Activated naive CD4-positive, alpha-beta T cell treated with anti-CD3 and anti-CD28 coated beads, Interleukin-2, amount 50 U/mL, for 24 hours (primary cell): ENCODE data around the gene SORCS1.
"Not testable (repeated sequence)": the region's sequence is repeated elsewhere in the genome, so short reads cannot be mapped to it uniquely, and the experiment has no call there.

ENCODE experiments used
- H3K27ac Mint-ChIP-seq: one replicate; pipeline ENCODE4 v1.8.0; 2021; ENCODE audit warnings: mild to moderate bottlenecking, mixed read lengths
- H3K27me3 Mint-ChIP-seq: one replicate; pipeline ENCODE4 v1.8.0; 2021; ENCODE audit warnings: mixed read lengths
- H3K36me3 Mint-ChIP-seq: one replicate; pipeline ENCODE4 v1.8.0; 2021; ENCODE audit warnings: mixed read lengths
- H3K4me1 Mint-ChIP-seq: one replicate; pipeline ENCODE4 v1.8.0; 2021; ENCODE audit warnings: mixed read lengths
- H3K4me3 Mint-ChIP-seq: one replicate; pipeline ENCODE4 v1.8.0; 2021; ENCODE audit warnings: mild to moderate bottlenecking, mixed read lengths
- H3K9me3 Mint-ChIP-seq: one replicate; pipeline ENCODE4 v1.8.0; 2021; ENCODE audit warnings: mixed read lengths

The SORCS1 gene

DNA sequence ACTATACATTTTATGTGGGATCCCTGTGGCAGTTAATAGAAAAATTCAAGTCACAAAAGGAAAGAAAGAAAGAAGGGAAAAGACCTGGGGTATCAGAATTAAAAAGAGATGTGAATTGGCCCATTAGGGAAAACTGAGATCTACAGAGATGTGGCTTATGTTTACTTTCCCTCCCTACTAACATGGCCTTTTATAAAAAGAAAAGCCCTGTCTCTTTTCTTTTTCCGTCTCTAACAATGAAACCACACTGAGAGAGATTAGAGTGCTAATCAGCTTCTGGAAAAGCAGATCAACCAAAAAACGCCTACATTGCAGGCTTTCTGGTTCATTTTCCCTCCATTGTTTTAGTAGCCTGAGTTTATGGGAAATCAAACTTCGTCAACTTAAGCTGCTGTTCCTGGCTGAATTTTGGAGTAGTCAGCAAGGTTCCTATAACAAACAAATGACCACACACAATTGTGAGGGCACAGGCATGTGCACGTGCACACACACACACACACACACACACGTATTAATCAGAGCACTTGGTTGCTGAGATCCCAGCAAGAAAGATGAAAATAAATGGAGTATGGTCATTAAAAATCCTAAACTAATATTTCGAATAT lies 235.1 kb downstream of the SORCS1 start:
- Mint-ChIP-seq H3K36me3 (no peaks in the 10 kb centered on the region), H3K4me1 (no peaks in the 10 kb centered on the region), H3K27me3 (peaks cover 1% of the 10 kb centered on the region)

DNA sequence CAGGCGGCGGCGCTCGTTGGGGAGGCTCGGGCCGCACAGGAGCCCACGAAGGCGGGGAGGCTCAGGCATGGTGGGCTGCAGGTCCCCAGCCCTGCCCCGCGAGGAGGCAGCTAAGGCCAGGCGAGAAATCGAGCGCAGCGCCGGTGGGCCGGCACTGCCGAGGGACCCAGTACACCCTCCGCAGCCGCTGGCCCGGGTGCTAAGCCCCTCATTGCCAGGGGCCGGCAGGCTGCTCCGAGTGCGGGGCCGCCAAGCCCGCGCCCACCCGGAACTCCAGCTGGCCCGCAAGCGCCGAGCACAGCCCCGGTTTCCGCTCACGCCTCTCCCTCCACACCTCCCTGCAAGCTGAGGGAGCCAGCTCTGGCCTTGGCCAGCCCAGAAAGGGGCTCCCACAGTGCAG lies 236.4 kb downstream of the SORCS1 start:
- not testable (repeated sequence) for H3K36me3 Mint-ChIP-seq, H3K27me3 Mint-ChIP-seq, H3K4me1 Mint-ChIP-seq, H3K9me3 Mint-ChIP-seq, H3K27ac Mint-ChIP-seq, H3K4me3 Mint-ChIP-seq

More for the DNA sequence above, 235.1 kb downstream of the SORCS1 start:
- no peak overlapping the region for H3K4me3 Mint-ChIP-seq
- no peaks in the 10 kb centered on the region for H3K9me3 Mint-ChIP-seq
- no peak overlapping the region for H3K27ac Mint-ChIP-seq

DNA sequence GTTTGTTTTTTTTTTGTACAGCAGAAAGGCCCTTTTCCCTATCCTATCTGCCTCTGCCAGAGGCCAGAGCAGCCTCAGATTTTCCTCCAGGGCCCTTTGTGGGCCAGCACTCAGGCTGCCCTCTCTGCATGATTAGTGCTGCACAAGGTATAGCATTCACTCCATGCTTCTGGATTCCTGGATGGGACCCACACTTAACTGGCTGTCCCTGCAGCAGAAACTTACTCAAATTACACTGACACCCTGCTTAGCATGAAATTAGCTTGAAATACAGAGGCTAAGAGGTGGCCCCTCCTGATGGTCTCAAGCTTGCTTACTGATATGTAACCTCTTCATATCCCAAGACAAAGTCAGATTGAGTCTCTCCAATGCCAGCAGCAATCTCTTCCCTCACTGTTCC lies 239.3 kb downstream of the SORCS1 start:
- H3K27me3 Mint-ChIP-seq: no peaks in the 10 kb centered on the region
- H3K27ac Mint-ChIP-seq: no peak overlapping the region
- H3K9me3 Mint-ChIP-seq: no peaks in the 10 kb centered on the region
- no peaks in the 10 kb centered on the region for H3K36me3 Mint-ChIP-seq
- H3K4me1 Mint-ChIP-seq: no peaks in the 10 kb centered on the region
- no peak overlapping the region for H3K4me3 Mint-ChIP-seq

DNA sequence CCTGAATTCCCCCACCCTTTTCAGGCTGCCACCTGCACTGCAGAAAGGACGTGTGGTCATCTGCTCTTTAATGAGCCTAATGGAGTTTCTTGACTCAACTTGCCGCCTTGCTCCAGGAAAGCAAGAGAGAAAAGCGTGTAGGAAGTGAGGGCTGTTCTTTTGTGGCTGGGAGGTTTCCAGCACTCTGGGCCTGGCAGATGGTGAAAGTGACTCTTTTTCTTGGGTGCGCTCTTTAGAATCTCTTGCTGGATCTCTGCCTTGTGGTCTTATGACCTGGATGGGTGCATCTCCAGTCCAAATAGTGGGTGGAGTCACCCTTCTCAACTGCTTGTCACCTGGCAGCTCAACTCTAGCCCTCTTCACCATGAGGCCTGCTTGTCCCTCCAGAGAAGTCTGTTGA lies 244.0 kb downstream of the SORCS1 start:
- H3K4me1 Mint-ChIP-seq: no peaks in the 10 kb centered on the region
- H3K9me3 Mint-ChIP-seq: no peaks in the 10 kb centered on the region
- H3K27ac Mint-ChIP-seq: no peak overlapping the region
- no peaks in the 10 kb centered on the region for H3K27me3 Mint-ChIP-seq
- H3K36me3 Mint-ChIP-seq: no peaks in the 10 kb centered on the region
- H3K4me3 Mint-ChIP-seq: no peak overlapping the region

DNA sequence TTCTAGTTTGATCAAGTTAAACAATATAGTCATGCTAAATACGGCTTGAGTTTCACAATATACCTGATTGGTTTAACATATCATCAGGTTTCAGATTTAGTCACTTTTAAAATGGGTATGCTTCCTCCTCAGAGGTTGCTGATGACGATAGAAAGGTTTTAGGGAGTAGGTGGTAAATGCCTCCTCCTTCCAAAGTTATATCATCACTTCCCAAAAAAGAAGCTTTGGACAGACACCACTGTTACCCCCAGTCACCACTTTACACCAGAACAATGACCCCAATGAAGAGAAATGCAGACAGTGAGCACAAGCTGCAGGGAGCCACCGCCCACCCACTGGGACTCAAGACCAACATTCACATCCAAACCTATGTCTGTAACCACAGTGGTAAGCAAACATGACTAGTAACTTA lies 244.6 kb downstream of the SORCS1 start:
- Mint-ChIP-seq H3K27me3 (no peaks in the 10 kb centered on the region), H3K27ac (no peak overlapping the region), H3K9me3 (no peaks in the 10 kb centered on the region), H3K4me1 (no peaks in the 10 kb centered on the region), H3K36me3 (no peaks in the 10 kb centered on the region), H3K4me3 (no peak overlapping the region)

DNA sequence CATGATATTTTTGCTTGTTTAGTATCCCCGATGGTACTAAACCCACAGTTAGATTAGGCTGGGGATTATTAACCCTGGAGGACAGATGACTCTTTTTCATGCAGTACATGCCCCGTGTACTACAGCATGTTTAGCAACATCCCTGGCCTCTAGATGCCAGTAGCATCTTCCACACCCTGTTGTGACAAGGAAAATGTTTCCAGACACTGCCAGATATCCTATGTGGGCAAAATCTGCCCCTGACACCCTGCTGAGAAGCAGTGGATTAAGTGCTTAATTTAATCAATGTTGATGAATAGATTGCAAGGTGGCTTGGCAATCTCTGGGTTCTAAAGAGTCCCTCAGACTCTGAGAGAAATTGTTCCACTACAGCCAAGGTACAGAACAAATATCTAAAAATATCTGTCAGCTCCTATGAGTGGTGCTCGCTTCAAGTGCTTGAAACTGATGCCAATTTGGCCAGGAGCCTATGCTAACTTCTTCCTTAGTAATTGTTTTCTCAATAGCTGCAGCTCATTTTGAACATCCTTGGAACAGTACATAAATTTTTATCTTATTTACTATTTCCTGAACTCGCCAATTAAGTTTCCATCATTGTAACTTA lies 247.0 kb downstream of the SORCS1 start:
- no peak overlapping the region for H3K4me3 Mint-ChIP-seq
- no peaks in the 10 kb centered on the region for H3K36me3 Mint-ChIP-seq
- H3K27me3 Mint-ChIP-seq: no peaks in the 10 kb centered on the region
- no peaks in the 10 kb centered on the region for H3K4me1 Mint-ChIP-seq
- no peak overlapping the region for H3K27ac Mint-ChIP-seq
- no peaks in the 10 kb centered on the region for H3K9me3 Mint-ChIP-seq

DNA sequence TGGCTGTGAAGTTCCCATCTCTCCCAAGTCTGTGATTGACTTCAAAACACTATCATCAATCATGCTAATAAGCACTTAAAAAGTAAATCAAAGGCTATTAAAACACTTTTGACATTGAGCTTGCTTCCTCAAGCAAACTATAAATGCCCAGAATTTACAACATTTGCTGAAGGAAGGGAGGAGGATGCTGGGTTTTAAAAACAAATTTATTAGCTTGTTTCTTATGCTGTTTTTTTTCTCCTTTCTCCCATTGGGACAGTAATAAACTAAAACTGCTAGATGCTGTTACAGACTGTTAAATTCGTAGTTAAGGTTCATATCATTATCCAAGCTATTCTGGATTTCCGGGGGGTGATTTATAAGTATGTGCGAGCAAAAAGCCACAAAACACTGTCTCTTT lies 250.5 kb downstream of the SORCS1 start:
- Mint-ChIP-seq H3K36me3 (no peaks in the 10 kb centered on the region), H3K27me3 (no peaks in the 10 kb centered on the region), H3K4me1 (no peaks in the 10 kb centered on the region), H3K4me3 (no peak overlapping the region), H3K27ac (no peak overlapping the region), H3K9me3 (no peaks in the 10 kb centered on the region)

DNA sequence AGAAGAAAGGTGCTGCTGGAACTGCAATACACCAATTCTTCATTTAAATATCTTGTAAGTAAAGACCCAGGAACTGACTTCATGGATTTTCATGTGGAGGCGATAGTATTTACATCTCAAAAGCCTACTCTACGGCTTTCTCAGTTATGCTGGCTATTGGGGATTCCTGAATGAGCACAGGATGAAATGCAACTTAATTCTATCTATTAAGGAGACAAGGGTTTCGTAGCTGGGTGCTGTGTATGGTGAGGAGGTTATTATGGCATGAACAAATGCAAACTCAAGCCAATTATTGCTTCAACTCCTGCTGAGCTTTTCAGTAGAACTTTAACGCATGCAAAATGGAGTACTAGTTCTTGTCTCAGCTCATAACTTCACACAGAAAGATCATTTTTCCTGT lies 251.2 kb downstream of the SORCS1 start:
- no peaks in the 10 kb centered on the region for H3K27me3 Mint-ChIP-seq
- H3K27ac Mint-ChIP-seq: no peak overlapping the region
- no peaks in the 10 kb centered on the region for H3K4me1 Mint-ChIP-seq
- H3K36me3 Mint-ChIP-seq: no peaks in the 10 kb centered on the region
- no peaks in the 10 kb centered on the region for H3K9me3 Mint-ChIP-seq
- H3K4me3 Mint-ChIP-seq: no peak overlapping the region

DNA sequence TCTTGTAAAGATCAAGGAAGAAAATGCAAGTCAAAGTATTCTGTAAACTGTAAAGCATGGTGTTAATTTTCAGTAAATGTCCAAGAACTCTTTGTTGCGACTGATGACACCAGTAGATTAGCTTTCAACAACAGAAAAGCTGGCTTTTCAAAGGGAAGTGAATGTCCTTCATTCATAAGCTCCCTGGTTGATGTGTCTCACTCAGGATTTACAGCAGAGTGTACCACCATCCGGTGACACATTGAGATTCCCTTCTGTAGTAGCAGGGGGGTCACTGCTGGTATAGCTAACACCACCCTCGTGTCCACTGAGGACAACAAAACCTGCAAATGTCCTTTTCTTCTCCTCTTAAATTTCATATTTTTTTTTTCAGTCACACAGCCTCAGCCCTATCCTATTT lies 253.4 kb downstream of the SORCS1 start:
- no peaks in the 10 kb centered on the region for H3K27me3 Mint-ChIP-seq
- no peaks in the 10 kb centered on the region for H3K9me3 Mint-ChIP-seq
- H3K36me3 Mint-ChIP-seq: no peaks in the 10 kb centered on the region
- H3K4me3 Mint-ChIP-seq: no peak overlapping the region
- no peaks in the 10 kb centered on the region for H3K4me1 Mint-ChIP-seq
- no peak overlapping the region for H3K27ac Mint-ChIP-seq

DNA sequence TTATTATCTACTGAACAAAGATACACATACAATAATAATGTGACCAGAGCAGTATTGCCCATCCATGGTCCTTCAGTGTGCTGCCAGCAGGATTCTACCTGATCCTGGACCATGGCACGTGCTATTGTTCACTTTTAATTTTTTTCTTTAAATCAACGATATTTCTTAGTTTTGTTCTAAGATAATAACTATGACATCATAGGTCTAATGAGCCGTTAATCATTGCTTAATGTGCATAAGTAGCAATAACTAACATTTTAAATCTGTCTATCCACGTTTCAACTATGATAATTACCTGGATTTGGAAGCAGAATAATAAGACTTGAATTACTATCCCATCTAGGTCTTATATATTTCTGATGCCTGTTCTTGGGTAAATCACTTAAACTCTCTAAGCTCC lies 253.8 kb downstream of the SORCS1 start:
- Mint-ChIP-seq H3K36me3 (no peaks in the 10 kb centered on the region), H3K27ac (no peak overlapping the region), H3K27me3 (no peaks in the 10 kb centered on the region), H3K4me3 (no peak overlapping the region), H3K4me1 (no peaks in the 10 kb centered on the region), H3K9me3 (no peaks in the 10 kb centered on the region)

DNA sequence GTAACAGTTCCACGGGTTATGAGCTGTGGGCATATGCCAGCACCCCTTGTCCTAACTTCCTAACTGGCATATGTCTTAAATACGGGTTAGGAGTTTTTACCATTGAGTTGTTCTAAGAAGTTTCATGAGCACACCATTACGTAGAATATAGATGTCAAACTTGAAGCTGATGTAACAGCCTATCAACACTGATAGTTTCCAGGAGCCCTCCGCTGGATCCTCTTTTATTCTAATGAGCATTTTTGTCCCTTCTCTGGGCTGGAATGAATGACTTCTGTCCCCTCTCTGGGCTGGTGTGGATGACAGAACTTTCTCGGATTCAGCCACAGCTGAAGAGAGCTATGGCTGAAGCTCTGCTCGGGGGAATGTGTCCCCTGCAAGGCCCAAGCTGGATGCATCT lies 256.3 kb downstream of the SORCS1 start:
- no peaks in the 10 kb centered on the region for H3K27me3 Mint-ChIP-seq
- no peaks in the 10 kb centered on the region for H3K4me1 Mint-ChIP-seq
- H3K27ac Mint-ChIP-seq: no peak overlapping the region
- H3K9me3 Mint-ChIP-seq: no peaks in the 10 kb centered on the region
- H3K4me3 Mint-ChIP-seq: no peak overlapping the region
- H3K36me3 Mint-ChIP-seq: no peaks in the 10 kb centered on the region

DNA sequence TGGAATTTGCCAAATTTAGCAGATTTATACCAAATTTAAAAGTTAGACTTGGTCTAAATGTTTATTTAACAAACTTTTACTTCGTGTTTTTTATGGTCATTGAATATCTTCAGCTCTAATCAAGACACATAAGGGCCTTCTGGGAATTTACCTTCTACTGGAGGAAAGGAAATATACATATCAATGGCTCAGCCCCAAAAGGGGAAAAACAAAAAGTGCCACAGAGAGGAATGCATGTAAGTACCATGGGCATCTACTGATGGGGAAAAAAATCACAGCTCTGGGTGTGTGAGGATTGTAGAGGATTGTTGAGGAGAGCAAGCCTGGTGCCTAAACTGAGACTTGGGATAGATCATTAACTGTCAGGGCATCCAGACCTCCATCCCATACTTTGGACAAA lies 260.3 kb downstream of the SORCS1 start:
- no peaks in the 10 kb centered on the region for H3K27me3 Mint-ChIP-seq
- H3K27ac Mint-ChIP-seq: no peak overlapping the region
- no peak overlapping the region for H3K4me3 Mint-ChIP-seq
- no peaks in the 10 kb centered on the region for H3K36me3 Mint-ChIP-seq
- H3K9me3 Mint-ChIP-seq: no peaks in the 10 kb centered on the region
- H3K4me1 Mint-ChIP-seq: no peaks in the 10 kb centered on the region

DNA sequence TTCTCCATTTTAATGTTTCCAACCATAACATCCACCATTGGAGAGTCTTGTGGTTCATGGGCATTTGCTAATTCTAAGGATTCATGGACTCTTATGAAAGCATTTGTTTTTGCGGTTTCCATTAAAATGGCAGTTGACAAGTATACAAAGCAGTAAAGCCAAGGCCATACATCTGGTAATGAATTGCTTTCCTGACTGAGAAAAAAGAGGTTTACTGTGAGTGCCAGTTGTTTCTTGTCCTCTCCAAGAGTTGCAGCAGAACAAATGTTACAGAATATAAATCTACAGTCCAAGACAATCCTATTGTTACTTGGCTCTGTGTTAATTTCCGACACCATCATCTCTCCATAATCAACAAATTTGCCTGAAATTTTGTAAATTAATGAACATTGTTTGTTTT lies 261.3 kb downstream of the SORCS1 start:
- Mint-ChIP-seq H3K4me1 (no peaks in the 10 kb centered on the region), H3K4me3 (no peak overlapping the region), H3K27me3 (no peaks in the 10 kb centered on the region), H3K27ac (no peak overlapping the region), H3K36me3 (no peaks in the 10 kb centered on the region), H3K9me3 (no peaks in the 10 kb centered on the region)

DNA sequence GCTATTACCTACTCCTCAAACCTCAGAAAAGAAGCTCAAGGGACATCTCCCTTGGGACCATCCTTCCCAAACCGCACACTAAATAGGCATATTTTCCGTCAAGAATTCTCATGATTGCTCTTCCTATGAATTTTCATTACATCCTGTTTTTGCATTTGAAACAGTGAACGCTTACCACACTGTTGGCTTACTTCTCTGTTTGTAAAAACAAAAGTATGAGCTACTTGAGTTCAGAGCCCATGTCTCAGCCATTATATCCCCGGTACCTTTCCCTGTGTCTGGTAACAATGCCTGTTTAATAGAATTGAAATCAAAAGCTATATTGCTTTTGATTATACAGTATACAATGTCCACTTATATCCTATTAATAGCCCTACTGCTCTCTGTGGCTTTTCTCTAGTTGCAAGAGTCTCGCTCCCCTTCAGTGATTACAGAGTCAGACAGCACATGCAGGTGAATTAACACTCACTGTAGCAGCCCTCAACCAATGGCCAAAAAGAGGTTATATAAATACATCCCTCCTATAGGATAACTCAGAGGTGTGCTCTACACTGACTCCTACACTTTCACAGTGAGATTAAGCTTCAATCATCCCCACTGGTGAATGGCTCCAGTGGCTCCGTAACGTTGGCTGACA lies 264.4 kb downstream of the SORCS1 start:
- H3K9me3 Mint-ChIP-seq: no peaks in the 10 kb centered on the region
- no peaks in the 10 kb centered on the region for H3K27me3 Mint-ChIP-seq
- no peak overlapping the region for H3K27ac Mint-ChIP-seq
- no peaks in the 10 kb centered on the region for H3K4me1 Mint-ChIP-seq
- no peaks in the 10 kb centered on the region for H3K36me3 Mint-ChIP-seq
- no peak overlapping the region for H3K4me3 Mint-ChIP-seq

DNA sequence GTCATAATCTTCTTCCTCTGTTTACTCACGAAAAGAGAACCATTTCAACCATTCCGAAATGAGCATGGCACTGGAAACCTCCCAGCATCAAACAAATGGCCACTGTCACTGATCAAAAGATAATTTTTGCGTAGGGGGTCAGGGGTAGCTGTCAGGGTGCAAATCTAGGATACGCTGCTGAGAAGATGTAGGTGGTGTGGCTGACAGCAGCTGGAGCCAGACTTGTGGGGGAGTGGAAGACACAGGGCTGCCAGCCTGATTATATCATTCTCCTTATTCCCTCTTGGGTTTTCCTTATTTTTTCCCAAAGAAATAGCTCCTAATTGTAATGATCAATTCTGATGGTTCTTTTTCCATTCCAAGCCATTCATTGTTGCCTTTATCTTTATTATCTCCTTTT lies 266.1 kb downstream of the SORCS1 start:
- no peak overlapping the region for H3K27ac Mint-ChIP-seq
- H3K4me3 Mint-ChIP-seq: no peak overlapping the region
- no peaks in the 10 kb centered on the region for H3K9me3 Mint-ChIP-seq
- H3K4me1 Mint-ChIP-seq: no peaks in the 10 kb centered on the region
- no peaks in the 10 kb centered on the region for H3K36me3 Mint-ChIP-seq
- no peaks in the 10 kb centered on the region for H3K27me3 Mint-ChIP-seq

DNA sequence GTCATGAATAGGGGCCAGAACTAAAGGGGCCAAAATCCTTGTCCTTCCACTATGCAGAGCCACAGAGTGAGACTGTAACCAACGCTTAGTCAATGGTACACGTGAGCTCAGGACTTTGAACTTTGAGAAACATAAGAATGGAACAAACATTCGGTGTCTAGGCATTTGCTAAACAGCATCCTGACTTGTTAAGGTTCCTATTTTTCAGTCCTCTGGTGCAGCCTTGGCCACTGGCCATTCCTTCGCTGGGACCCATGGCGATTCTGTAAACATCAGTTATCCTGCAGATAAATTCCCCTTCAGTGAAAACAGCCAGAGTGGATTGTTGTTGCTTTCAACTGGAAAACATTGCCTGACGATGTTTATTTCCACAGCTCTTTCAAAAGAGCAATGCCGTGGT lies 266.8 kb downstream of the SORCS1 start:
- H3K9me3 Mint-ChIP-seq: no peaks in the 10 kb centered on the region

DNA sequence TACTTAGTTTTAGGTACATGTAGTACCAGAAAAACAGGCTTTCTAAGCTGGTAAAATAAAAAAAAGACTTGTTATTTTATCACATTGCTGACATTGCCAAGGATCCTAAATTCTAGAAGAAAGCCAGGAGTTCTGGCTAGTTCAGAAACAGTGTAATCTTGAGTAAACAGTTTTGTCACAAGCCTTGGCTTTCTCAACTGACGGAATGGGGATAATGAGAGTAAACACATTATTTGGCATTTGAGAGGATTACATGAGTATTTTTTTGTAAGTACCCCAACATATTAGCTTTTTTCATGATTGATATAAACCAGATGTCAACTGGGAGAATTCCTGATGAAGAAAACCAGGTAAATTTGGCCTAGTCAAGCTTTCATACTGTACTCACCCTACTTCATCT lies 269.8 kb downstream of the SORCS1 start:
- no peaks in the 10 kb centered on the region for H3K27me3 Mint-ChIP-seq
- H3K9me3 Mint-ChIP-seq: no peaks in the 10 kb centered on the region
- no peak overlapping the region for H3K4me3 Mint-ChIP-seq
- H3K36me3 Mint-ChIP-seq: no peaks in the 10 kb centered on the region
- no peaks in the 10 kb centered on the region for H3K4me1 Mint-ChIP-seq
- H3K27ac Mint-ChIP-seq: no peak overlapping the region

More for the DNA sequence above, 266.8 kb downstream of the SORCS1 start:
- H3K27ac Mint-ChIP-seq: no peak overlapping the region
- H3K4me1 Mint-ChIP-seq: no peaks in the 10 kb centered on the region
- no peaks in the 10 kb centered on the region for H3K36me3 Mint-ChIP-seq
- H3K4me3 Mint-ChIP-seq: no peak overlapping the region
- H3K27me3 Mint-ChIP-seq: no peaks in the 10 kb centered on the region
